Right lobe of liver (tissue), 6 donors: Measurements from ENCODE around the gene VILL. TPM values are rescaled to one million over a fixed set of nuclear protein-coding genes. Genes with fewer than 3 reads are reported as not detected.

ENCODE experiments used
- ATAC-seq, 4 donors: fragments of 200-7000 bp; cut with Tn5 transposase; one replicate each; pipeline ENCODE4 v1.9.1; 2020; ENCODE audit warnings: mild to moderate bottlenecking in 4 of 4, moderate library complexity in 4 of 4
- DNase-seq, 3 donors: peaks; one replicate each; pipeline ENCODE4 v3.0.0-alpha.2; 2020
- H3K27ac ChIP-seq, 3 donors: fragments of 200-600 bp; one replicate each; pipeline ENCODE4 v1.8.0; 2022
- H3K27me3 ChIP-seq, 2 donors: fragments of 200-600 bp; one replicate each; pipeline ENCODE4 v1.8.0; 2022
- H3K36me3 ChIP-seq, 4 donors: fragments of 200-600 bp; sonication (generic) in 1 of 4; one replicate each; pipeline versions ENCODE4 v1.5.1 to v1.8.0; 2017 to 2022; ENCODE audit warnings: control low read depth in 1 of 4
- H3K4me1 ChIP-seq, 4 donors: fragments of 200-600 bp; sonication (generic) in 1 of 4; one replicate each; pipeline versions ENCODE4 v1.5.1 to v1.8.0; 2017 to 2022; ENCODE audit warnings: control low read depth in 1 of 4
- H3K4me3 ChIP-seq, 3 donors: fragments of 200-600 bp; one replicate each; pipeline ENCODE4 v1.8.0; 2022
- H3K9me3 ChIP-seq, 4 donors: fragments of 200-600 bp; sonication (generic) in 1 of 4; one replicate each; pipeline versions ENCODE4 v1.5.1 to v1.8.0; 2017 to 2022; ENCODE audit warnings: control low read depth in 1 of 4
- CTCF ChIP-seq, 4 donors: fragments of 200-600 bp in 3 of 4; fragments of 450-650 bp in 1 of 4; IDR thresholded peaks; one replicate each; pipeline versions ENCODE4 v1.5.1 to v1.8.0; 2016 to 2022; ENCODE audit warnings: antibody characterized with exemption in 4 of 4, mild to moderate bottlenecking in 2 of 4
- POLR2A ChIP-seq: fragments of 450-650 bp; IDR thresholded peaks from one replicate; pipeline ENCODE4 v1.6.1; 2017; ENCODE audit warnings: antibody characterized with exemption, mild to moderate bottlenecking
- WGBS: methylation state at CpG from one replicate; pipeline ENCODE4 v1.1.6; 2018; ENCODE audit warnings: low coverage, low lambda C conversion rate; ENCODE audit not compliant: insufficient coverage; ENCODE audit errors: missing lambda C conversion rate; 5-methylcytosine and 5-hydroxymethylcytosine counted together
- intact Hi-C, 2 donors: fragments of 100-400 bp; cut with DNase I; formaldehyde crosslinking; loops; one replicate each; pipeline versions ENCODE4 v1.11.2 to v1.14.1; 2022
- total RNA-seq, 6 experiments: library from RNA; depleted of rRNA in 2 of 6; stranded (reverse); fragments of >200 nt in 2 of 6; fragmentation: NEBNext Ultra II Directional in 3 of 6; extraction: Animal tissue kit (Norgen Biotek cat#: 25700) in 3 of 6; gene quantifications; one replicate each; pipeline versions ENCODE4 v1.1.0 to v1.2.4, GENCODE V29; 2016 to 2023
- donor health status: DM: no; HTN: yes; CAD: no.
- donor health status: DM: no; HTN: no; CAD: no.
- donor health status: DM: no; HTN: no; CAD: no.
- donor health status: DM: no; HTN: yes; CAD: no.
- donor health status: DM: no; HTN: yes; CAD: no.

The VILL gene
- total RNA-seq, 6 experiments from 2014 or later = 0.25 to 1.5 (median 0.97) TPM

DNA sequence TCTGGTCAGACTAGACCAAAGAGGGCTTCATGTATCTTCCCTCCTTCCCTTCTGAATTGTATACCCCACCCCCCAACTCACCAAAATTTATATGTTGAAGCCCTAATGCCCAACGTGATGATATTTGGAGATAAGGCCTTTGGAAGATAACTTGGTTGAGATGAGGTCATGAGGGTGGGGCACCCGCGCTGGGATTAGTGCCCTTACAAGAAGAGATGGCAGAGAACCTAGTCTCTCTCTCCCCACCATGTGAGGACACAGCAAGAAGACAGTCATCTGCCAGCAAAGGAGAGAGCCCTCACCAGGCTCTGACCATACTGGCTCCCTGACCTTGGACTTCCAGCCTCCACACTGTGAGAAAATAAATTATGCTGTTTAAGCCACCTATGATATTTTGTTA lies 25.4 kb downstream of the VILL start:
- no peak overlapping the region for H3K27ac ChIP-seq
- TF ChIP-seq CTCF (IDR thresholded peaks at IDR 0.05) (no peak), POLR2A (no peak)
- H3K36me3 ChIP-seq = peaks cover 0 to 7% (median 0%) of the 10 kb centered on the region in 4 donors
- H3K4me1 ChIP-seq = no peaks in the 10 kb centered on the region
- DNase-seq (no peak), ATAC-seq (no peak)
- H3K4me3 ChIP-seq = no peak overlapping the region
- no peaks in the 10 kb centered on the region for H3K9me3 ChIP-seq
- 94% methylated on average over 3 of the region's 3 CpGs for WGBS
- no peaks in the 10 kb centered on the region for H3K27me3 ChIP-seq
- intact Hi-C loops = no loop called here

DNA sequence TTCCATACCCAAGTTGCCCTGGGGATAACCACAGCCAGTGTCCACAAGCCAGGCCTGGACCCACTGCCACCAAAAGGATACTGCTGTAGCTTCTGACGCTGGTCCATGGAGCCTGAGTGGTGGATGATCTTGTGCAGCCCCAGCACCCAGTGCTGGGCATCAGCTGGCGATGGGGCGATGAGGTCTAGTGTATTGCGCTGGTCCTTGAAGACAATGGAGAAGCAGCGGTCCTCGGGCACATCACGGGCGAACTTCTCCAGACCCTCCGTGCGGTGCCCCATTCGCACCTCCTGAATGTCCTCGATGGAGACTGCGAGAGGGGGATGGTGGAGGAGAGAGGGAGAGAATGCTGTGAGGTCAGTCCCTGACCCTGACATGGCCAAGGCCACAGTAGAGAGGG lies 25.8 kb downstream of the VILL start:
- no peak overlapping the region for H3K27ac ChIP-seq
- no peak for DNase-seq
- H3K4me3 ChIP-seq = no peak overlapping the region
- H3K36me3 ChIP-seq = peaks cover 0 to 7% (median 0%) of the 10 kb centered on the region in 4 donors
- no peaks in the 10 kb centered on the region for H3K27me3 ChIP-seq
- H3K4me1 ChIP-seq = no peaks in the 10 kb centered on the region
- TF ChIP-seq CTCF (IDR thresholded peaks at IDR 0.05) (no peak), POLR2A (no peak)
- intact Hi-C loops = no loop called here
- H3K9me3 ChIP-seq = no peaks in the 10 kb centered on the region
- 100% methylated on average over 1 of the region's 13 CpGs for WGBS
- ATAC-seq = no peak

DNA sequence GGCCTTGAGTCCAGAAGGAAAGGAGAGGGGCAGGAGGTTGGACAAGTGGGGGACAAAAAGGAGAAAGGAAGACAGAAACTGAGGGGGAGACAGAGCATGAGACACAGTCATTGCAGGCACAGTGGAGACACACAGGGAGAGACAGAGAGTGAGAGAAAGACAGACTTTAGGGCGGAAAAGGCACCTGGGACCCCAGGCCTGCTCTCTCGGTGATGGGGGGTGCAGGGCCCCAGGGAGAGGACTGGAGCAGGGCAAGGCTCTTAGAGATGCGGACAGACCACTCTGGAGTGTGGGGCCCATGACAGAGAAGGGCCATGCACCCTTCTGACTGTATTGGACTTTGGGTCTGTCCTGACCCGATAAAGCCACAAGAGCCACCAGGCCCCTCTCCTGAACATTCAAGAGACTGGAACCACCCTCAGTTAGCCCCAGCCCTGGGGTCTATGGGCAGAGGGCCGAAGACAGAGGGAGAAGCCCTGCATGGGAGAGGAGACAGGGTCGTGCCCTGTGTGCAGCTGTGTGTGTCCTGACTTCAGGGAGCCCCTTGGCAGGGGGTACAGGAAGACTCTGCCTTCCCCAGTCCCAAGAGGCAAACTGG lies 26.4 kb downstream of the VILL start:
- intact Hi-C loops = no loop called here
- DNase-seq = no peak
- Histone ChIP-seq H3K27me3 (no peaks in the 10 kb centered on the region), H3K4me3 (no peak overlapping the region), H3K9me3 (no peaks in the 10 kb centered on the region), H3K4me1 (no peaks in the 10 kb centered on the region), H3K27ac (no peak overlapping the region), H3K36me3 (peaks cover 0 to 7% (median 0%) of the 10 kb centered on the region in 4 donors)
- 33% methylated on average over 1 of the region's 6 CpGs for WGBS
- ATAC-seq = no peak
- no peak for TF ChIP-seq POLR2A
- TF ChIP-seq CTCF (IDR thresholded peaks at IDR 0.05) = no peak

- no peak overlapping the region for H3K27ac ChIP-seq
- H3K36me3 ChIP-seq = peaks cover 0 to 7% (median 0%) of the 10 kb centered on the region in 4 donors
- no peak overlapping the region for H3K4me3 ChIP-seq
- WGBS = 58% methylated on average over 4 of the region's 9 CpGs
- TF ChIP-seq CTCF (IDR thresholded peaks at IDR 0.05) (no peak), POLR2A (no peak)
- DNase-seq (no peak), ATAC-seq (no peak)
- H3K27me3 ChIP-seq = no peaks in the 10 kb centered on the region
- intact Hi-C loops = no loop called here
- H3K4me1 ChIP-seq = no peaks in the 10 kb centered on the region
- no peaks in the 10 kb centered on the region for H3K9me3 ChIP-seq
These were observed 27.1 kb downstream of the VILL start for GRCh38 chr3:38017445-38018295.
